Stimulated activated CD8-positive, alpha-beta memory T cell treated with anti-CD3 and anti-CD28 coated beads, Interleukin-12 subunit alpha, Interleukin-12 subunit beta, amount 100 ng/mL, for 24 hours (primary cell): ENCODE data around the gene PARD3.
"Not testable (repeated sequence)": the region's sequence is repeated elsewhere in the genome, so short reads cannot be mapped to it uniquely, and the experiment has no call there.

Source experiments
- DNase-seq: peaks from one replicate; pipeline ENCODE4 v3.0.0-alpha.2; 2020; ENCODE audit errors: extremely low read depth

PARD3 gene

GRCh38 chr10:34076443-34076842, 738.7 kb downstream of the PARD3 start:
- DNase-seq, result no peak

- DNase-seq, result no peak
Measured at GRCh38 chr10:34075254-34075926, 739.7 kb downstream of the PARD3 start.

GRCh38 chr10:34074051-34074450, 741.0 kb downstream of the PARD3 start:
- DNase-seq, result no peak

GRCh38 chr10:34067741-34068140, 747.4 kb downstream of the PARD3 start:
- not testable (repeated sequence) for DNase-seq

- no peak for DNase-seq
Measured at GRCh38 chr10:34063592-34063991, 751.5 kb downstream of the PARD3 start.

GRCh38 chr10:34061841-34062240, 753.3 kb downstream of the PARD3 start:
- no peak for DNase-seq
